Dendritic cell treated with granulocyte-macrophage colony-stimulating factor and Interleukin-4, amounts not matched to agents 40 ng/mL and 50 ng/mL, for 4 days (primary cell): ENCODE measurements around the gene GPX4.
A peak's percentile ranks its signal among the peaks of the same experiment; 100 is the strongest.

Experiments
- H3K27ac Mint-ChIP-seq: one replicate; pipeline ENCODE4 v1.8.0; 2022; ENCODE audit warnings: mild to moderate bottlenecking, mixed read lengths
- H3K27me3 Mint-ChIP-seq: one replicate; pipeline ENCODE4 v1.8.0; 2022; ENCODE audit warnings: mild to moderate bottlenecking, mixed read lengths
- H3K36me3 Mint-ChIP-seq: one replicate; pipeline ENCODE4 v1.8.0; 2022; ENCODE audit warnings: low read depth, mixed read lengths
- H3K4me1 Mint-ChIP-seq: one replicate; pipeline ENCODE4 v1.8.0; 2022; ENCODE audit warnings: low read depth, mixed read lengths
- H3K4me3 Mint-ChIP-seq: one replicate; pipeline ENCODE4 v1.8.0; 2022; ENCODE audit warnings: mild to moderate bottlenecking, moderate library complexity, mixed read lengths
- H3K9me3 Mint-ChIP-seq: one replicate; pipeline ENCODE4 v1.8.0; 2022; ENCODE audit warnings: mixed read lengths
- intact Hi-C: fragments of 100-400 bp; cut with micrococcal nuclease; formaldehyde crosslinking; loops from one replicate; pipeline ENCODE4 v1.15.0; 2022

The GPX4 gene

DNA sequence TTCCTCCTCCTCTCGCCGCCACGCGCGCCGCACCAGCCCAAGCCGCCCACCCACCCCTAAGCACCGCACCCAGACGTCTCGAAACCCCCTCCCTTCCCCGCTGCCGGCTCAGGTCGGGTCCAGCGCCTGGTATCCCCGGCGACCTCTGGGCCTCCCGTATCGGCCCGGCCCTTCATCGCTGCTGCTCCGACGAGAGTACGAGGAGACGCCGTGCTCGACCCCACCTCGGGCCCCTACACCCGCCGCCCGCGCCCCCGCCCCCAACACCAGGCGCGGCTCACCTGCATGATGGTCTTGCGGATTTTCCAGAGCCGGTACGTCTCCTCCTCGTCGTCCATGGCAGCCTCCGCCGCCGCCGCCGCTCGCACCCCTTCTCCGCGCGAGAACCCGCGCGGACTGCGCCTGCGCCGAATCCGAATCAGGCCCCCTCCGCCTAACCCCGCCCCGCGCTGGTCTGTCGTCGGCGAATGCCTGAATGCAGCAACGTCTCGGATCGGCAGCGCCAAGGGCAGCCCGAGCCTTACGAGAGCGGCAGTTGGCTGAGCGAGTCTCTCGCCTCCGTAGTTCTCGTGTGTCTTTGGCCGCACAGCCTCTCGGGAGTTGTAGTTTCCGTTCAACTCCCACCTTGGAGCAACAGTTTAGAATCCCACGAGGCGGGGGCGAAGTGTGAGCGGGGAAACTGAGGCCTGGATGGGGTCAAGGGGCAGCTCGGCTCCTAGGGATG lies 8.7 kb upstream of the GPX4 start, which contains the start of gene POLR2E:
TSS of gene POLR2E (minus strand) at position 398 of the 724 bp plus-strand sequence. CDS start at position 338, 60 bp downstream.
- peaks cover 58% of the 10 kb centered on the region for H3K36me3 Mint-ChIP-seq
- no peaks in the 10 kb centered on the region for H3K27me3 Mint-ChIP-seq
- H3K27ac Mint-ChIP-seq = peak within 1 kb of the TSS; percentile 82
- H3K4me1 Mint-ChIP-seq = peaks cover 63% of the 10 kb centered on the region
- peaks cover 7% of the 10 kb centered on the region for H3K9me3 Mint-ChIP-seq
- intact Hi-C loops = no loop called here
- H3K4me3 Mint-ChIP-seq = peak within 1 kb of the TSS; percentile 88

DNA sequence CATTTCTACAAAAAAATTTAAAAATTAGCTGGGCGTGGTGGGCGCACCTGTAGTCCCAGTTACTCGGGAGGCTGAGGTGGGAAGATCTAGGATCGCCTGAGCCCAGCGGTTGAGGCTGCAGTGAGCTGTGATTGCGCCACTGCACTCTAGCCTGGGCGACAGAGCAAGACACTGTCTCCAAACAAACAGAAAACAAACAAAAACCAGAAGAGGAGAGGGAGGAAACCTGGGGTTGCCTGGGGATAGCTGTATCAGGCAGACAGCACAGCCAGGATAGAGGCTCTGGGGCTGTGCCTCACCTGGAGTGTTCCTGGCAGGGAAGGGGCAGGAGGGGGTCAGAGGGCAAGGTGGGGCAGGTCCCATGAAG lies 6.0 kb upstream of the GPX4 start:
- Mint-ChIP-seq H3K4me1 (peaks cover 67% of the 10 kb centered on the region), H3K36me3 (peaks cover 32% of the 10 kb centered on the region), H3K9me3 (peaks cover 7% of the 10 kb centered on the region), H3K4me3 (no peak overlapping the region), H3K27ac (peak overlapping the region; percentile 93), H3K27me3 (no peaks in the 10 kb centered on the region)
- intact Hi-C loops = no loop called here

DNA sequence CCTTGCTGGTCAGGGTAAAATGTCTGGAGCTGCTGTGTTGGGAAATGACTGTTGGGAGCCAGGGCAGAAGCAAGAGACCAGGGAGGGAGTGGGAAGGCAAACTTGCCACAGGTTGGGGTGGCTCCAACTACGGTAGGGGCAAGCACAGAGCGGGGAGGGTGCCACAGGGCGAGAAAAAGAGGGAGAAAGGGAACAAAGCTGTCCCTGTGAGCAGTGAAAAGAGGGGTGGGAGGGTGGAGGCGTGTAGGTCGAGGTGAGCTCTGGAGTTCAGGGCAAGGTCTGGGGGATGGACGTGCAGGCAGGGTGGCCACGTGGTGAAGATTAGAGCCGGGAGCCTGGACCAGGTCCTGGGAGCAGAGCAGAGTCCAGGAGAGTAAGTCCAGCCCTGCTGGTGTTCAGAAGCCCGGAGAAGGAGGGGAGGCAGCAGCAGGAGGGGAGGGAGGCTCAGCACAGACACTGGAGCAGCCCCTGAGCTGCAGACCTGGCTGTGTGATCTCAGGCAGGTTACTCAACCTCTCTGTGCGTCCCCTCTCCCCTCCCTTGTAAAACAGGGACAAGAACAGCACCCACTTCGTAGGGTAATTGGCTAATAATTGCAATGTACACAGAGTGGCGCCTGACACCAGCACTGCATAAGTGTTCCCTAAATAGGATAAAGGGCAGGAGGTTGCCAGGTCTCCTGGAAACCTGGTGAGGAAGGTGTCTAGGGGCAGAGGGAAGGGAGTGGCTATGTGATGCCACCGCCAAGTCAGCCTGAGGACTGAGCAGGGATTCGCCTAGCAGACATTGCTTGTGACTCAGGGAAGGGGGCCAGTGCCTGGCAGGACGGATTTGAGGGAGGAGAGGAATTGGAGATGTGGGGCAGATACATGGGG lies 5.4 kb upstream of the GPX4 start:
- intact Hi-C loops = no loop called here
- Mint-ChIP-seq H3K27me3 (no peaks in the 10 kb centered on the region), H3K36me3 (peaks cover 26% of the 10 kb centered on the region), H3K9me3 (peaks cover 7% of the 10 kb centered on the region), H3K4me1 (peaks cover 68% of the 10 kb centered on the region), H3K27ac (peak overlapping the region; percentile 93), H3K4me3 (peak overlapping the region; percentile 35)

DNA sequence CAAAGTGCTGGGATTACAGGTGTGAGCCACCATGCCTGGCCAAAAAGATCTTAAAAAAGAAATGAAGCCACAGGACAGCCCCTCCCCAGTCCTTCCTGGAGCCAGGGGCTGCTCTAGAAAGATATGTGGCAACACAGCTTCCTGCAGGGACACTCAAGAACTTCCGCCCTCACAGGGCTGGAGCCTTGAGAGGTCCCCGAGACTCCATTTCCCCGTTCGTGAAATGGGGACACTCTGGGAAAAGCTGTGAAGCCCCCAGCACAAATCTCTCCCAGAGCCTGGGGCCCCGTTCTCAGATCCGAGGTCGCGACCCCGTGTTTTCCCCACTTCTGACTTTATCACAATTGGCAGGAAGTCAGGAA lies 2.5 kb upstream of the GPX4 start:
- Mint-ChIP-seq H3K27ac (peak overlapping the region; percentile 93), H3K4me1 (peaks cover 61% of the 10 kb centered on the region), H3K36me3 (peaks cover 22% of the 10 kb centered on the region), H3K9me3 (peaks cover 7% of the 10 kb centered on the region), H3K4me3 (peak overlapping the region; percentile 65), H3K27me3 (no peaks in the 10 kb centered on the region)
- intact Hi-C loops = loop anchor here (5.0 kb wide), 1 partner anchor 34 kb away; the partner anchor contains the start of gene ARHGAP45

DNA sequence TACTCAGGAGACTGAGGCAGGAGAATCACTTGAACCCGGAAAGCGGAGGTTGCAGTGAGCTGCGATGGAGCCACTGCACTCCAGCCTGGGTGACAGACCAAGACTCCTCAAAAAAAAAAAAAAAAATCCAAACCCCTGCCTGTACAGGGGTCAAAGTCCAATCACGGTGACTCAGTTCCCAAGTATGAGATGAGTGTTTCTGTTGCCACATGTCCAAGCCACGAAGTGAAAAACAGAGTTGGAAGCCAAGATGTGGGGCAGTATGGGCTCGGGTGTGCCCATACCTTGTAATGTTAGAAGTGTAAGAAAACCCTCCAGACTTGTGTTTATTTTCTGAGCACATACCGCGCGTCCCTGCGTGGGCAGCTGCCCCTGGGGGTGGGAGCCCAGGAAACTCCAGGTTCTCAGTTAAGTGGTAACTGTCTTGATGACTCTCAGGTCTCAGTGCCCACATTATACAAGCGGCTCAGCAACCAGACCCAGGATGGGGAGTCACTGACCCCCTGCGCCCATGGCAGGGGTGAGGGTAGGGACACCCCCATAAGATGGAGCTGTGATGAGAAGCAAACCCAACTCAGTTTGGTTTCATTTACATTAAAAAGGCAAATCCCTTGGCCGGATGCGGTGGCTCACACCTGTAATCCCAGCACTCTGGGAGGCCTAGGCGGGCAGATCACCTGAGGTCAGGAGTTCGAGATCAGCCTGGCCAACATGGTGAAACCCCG lies 1.2 kb upstream of the GPX4 start:
- Mint-ChIP-seq H3K36me3 (peaks cover 35% of the 10 kb centered on the region), H3K4me3 (peak overlapping the region; percentile 65), H3K4me1 (peaks cover 73% of the 10 kb centered on the region)

DNA sequence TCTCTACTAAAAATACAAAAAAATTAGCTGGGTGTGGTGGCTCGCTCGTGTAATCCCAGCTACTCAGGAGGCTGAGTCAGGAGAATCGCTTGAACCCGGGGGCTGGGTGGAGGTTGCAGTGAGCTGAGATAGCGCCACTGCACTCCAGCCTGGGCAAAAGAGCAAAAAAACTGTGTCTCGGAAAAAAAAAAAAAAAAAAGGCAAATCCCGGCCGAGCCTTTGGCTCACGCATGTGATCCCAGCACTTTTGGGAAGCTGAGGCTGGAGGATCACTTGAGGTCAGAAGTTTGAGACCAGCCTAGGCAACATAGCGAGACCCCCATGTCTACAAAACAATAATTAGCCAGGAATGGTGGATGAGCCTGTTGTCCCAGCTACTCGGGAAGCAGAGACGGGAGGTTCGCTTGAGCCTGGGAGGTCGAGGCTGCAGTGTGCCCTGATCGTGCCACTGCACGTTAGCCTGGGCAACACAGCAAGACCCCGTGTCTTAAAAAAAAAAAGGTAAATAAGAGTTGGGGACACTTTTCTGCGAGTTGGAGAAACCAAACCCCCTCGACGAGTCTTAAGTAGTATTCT lies 574 bp upstream of the GPX4 start:
- H3K9me3 Mint-ChIP-seq = peaks cover 7% of the 10 kb centered on the region
- peaks cover 66% of the 10 kb centered on the region for H3K4me1 Mint-ChIP-seq
- H3K4me3 Mint-ChIP-seq = peak overlapping the region; percentile 65
- intact Hi-C loops = loop anchor here (5.0 kb wide), 1 partner anchor 36 kb away; the partner anchor contains the start of gene ARHGAP45
- peaks cover 37% of the 10 kb centered on the region for H3K36me3 Mint-ChIP-seq
- H3K27me3 Mint-ChIP-seq = no peaks in the 10 kb centered on the region
- H3K27ac Mint-ChIP-seq = peak overlapping the region; percentile 93

More for the DNA sequence above, 1.2 kb upstream of the GPX4 start:
- H3K27me3 Mint-ChIP-seq = no peaks in the 10 kb centered on the region
- peak overlapping the region; percentile 93 for H3K27ac Mint-ChIP-seq
- H3K9me3 Mint-ChIP-seq = peaks cover 7% of the 10 kb centered on the region
- intact Hi-C loops = loop anchor here (5.0 kb wide), 1 partner anchor 35 kb away; the partner anchor contains the start of gene ARHGAP45

DNA sequence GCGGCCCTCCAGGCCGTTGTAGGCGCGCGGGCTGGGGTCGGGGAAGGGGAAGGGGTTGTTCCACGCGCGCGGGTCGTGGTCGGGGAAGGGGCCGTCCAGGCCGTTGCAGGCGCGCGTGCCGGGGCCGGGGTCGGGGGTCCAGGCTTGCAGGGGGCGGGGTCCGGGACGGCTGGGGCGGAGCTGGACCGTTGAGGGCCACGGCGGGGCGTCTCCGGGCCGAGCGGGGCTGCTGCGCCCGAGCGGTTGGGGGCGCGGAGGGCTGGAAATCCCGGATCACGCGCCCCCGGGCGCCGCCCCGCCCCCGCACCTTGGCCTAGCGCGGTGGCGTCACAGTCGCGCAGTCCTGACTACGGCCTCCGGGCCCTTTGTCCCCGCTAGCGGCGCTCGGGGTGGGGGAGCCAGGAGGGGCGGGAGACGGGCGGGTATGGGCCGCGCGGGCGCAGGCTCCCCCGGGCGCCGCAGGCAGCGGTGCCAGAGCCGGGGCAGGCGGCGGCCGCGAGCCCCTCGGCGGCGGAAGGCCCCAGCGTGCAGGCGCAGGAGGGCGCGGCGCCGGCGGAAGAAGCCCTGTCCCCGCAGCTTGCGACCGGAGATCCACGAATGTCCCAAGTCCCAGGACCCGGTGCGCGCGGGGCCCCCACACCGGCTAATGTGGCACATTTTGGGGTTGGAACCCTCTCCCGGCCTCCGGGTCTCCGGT lies 665 bp downstream of the GPX4 start:
- H3K9me3 Mint-ChIP-seq = peaks cover 7% of the 10 kb centered on the region
- H3K27me3 Mint-ChIP-seq = no peaks in the 10 kb centered on the region
- peaks cover 48% of the 10 kb centered on the region for H3K36me3 Mint-ChIP-seq
- H3K27ac Mint-ChIP-seq = peak overlapping the region; percentile 93
- intact Hi-C loops = loop anchor here (5.0 kb wide), 1 partner anchor 37 kb away; the partner anchor contains the start of gene ARHGAP45
- H3K4me3 Mint-ChIP-seq = peak overlapping the region; percentile 80
- peaks cover 54% of the 10 kb centered on the region for H3K4me1 Mint-ChIP-seq

DNA sequence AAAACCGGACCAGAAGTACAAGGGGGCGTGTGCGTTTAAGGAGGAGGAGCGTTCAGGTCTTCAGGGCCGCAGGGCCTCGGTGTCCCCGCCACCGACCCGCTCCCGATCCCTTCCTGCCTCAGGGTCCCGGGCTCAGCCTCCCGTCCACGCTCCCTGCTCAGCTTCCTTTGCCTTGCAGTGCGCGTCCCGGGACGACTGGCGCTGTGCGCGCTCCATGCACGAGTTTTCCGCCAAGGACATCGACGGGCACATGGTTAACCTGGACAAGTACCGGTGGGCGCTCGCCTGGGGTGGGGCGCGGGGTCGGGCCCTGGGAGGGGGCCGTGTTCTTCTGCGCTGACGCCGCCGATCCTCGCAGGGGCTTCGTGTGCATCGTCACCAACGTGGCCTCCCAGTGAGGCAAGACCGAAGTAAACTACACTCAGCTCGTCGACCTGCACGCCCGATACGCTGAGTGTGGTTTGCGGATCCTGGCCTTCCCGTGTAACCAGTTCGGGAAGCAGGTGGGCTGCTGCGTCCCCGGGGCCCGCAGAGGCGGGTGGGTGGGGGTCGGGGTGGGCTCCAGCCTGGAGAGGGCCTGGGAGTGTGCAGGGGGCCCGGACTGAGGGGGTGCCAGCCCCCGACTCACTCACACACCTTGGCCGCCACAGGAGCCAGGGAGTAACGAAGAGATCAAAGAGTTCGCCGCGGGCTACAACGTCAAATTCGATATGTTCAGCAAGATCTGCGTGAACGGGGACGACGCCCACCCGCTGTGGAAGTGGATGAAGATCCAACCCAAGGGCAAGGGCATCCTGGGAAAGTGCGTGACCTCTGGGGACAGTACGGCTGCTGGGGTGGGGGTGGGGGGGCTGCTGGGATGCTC lies 1.4 kb downstream of the GPX4 start:
- Mint-ChIP-seq H3K36me3 (peaks cover 50% of the 10 kb centered on the region), H3K9me3 (no peaks in the 10 kb centered on the region), H3K27ac (peak overlapping the region; percentile 93), H3K4me1 (peaks cover 46% of the 10 kb centered on the region), H3K4me3 (peak overlapping the region; percentile 80), H3K27me3 (no peaks in the 10 kb centered on the region)
- intact Hi-C loops = no loop called here

DNA sequence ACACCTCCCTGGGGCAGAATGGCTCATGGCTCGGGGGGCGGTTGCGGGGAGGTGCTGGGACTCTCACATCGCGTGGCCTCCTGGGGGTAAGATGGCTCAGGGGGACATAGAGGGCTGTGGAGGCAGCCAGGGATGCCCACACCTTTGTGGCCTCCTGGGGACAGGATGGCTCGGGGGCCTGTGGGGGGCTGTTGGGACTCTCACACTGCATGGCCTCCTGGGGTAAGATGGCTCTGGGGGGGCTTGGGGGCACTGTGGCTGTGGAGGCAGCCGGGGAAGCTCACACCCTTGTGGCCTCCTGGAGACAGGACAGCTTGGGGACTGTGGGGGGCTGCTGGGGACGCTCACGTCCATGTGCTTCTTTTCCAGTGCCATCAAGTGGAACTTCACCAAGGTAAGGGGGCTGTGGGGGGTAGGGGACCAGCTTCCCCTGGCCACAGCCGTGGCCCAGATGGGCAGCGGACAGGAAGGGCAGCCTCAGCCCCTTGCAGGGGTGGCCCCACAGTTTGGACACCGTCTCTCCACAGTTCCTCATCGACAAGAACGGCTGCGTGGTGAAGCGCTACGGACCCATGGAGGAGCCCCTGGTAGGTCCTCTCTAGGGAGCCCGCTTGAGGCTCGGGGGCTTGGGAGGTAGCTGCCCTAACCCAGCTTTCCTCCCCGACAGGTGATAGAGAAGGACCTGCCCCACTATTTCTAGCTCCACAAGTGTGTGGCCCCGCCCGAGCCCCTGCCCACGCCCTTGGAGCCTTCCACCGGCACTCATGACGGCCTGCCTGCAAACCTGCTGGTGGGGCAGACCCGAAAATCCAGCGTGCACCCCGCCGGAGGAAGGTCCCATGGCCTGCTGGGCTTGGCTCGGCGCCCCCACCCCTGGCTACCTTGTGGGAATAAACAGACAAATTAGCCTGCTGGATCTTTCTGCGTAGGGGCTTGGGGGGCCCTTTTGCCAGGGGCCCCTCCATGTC lies 2.4 kb downstream of the GPX4 start:
- peaks cover 42% of the 10 kb centered on the region for H3K4me1 Mint-ChIP-seq
- intact Hi-C loops = no loop called here
- no peaks in the 10 kb centered on the region for H3K27me3 Mint-ChIP-seq
- no peaks in the 10 kb centered on the region for H3K9me3 Mint-ChIP-seq
- H3K4me3 Mint-ChIP-seq = peak overlapping the region; percentile 80
- H3K36me3 Mint-ChIP-seq = peaks cover 60% of the 10 kb centered on the region
- H3K27ac Mint-ChIP-seq = peak overlapping the region; percentile 93

DNA sequence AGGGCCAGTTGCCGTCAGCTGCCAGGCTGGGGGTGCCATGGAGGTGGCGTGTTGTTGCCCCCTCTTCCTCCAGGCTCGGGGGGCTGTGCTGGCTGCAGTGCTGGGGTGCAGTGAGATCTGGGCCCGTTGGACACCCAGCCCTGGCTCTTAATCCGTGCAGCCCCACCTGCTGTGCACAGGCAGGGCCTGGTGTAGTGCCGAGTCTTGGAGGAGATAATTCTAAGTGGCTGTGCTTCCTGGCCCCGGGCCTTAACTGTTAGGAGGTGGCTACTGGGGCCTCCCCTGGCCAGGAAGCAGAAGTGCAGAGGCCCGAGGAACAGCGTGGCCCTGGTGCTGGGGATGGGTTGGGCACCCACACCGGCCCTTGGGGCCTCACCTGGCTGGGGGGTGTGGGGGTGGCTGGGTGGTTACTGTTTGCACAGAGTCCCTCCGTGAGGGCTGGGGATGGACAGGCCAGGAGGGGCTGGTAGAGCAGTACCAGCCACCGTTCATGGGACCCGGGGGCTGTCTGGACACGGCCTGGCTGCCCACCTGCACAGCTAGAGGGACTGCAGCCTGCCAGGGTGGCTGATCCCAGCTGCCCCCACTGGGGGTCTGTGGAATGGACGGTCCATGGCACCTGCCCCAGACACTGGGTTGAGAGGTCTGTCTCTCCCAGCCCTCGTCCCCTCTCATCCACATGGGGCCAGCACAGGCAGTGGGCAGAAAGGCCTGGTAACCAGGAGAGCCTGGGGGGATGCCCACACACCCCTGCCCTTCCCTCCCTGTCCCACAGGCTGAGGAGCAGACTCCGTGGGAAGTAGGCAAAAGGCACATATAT lies 3.3 kb downstream of the GPX4 start:
- H3K4me1 Mint-ChIP-seq = peaks cover 34% of the 10 kb centered on the region
- no peaks in the 10 kb centered on the region for H3K9me3 Mint-ChIP-seq
- peaks cover 69% of the 10 kb centered on the region for H3K36me3 Mint-ChIP-seq
- H3K4me3 Mint-ChIP-seq = peak overlapping the region; percentile 17
- no peaks in the 10 kb centered on the region for H3K27me3 Mint-ChIP-seq
- intact Hi-C loops = no loop called here
- H3K27ac Mint-ChIP-seq = peak overlapping the region; percentile 93
